DND-41 (cell line): ENCODE results near the gene ARHGAP4.
A peak's percentile ranks its signal among the peaks of the same experiment; 100 is the strongest.

Experiments used
- EZH2 ChIP-seq: IDR thresholded peaks from 3 replicates; pipeline ENCODE4 v1.6.1; 2012; ENCODE audit warnings: borderline replicate concordance, low read depth, mild to moderate bottlenecking, moderate library complexity, low read length, inconsistent platforms; ENCODE audit not compliant: severe bottlenecking
- TF ChIP-seq, protein P1 (sequence below): IDR thresholded peaks from 2 replicates; pipeline ENCODE4 v1.5.1; 2012; ENCODE audit warnings: borderline replicate concordance, low read length, moderate library complexity, mild to moderate bottlenecking; ENCODE audit not compliant: poor library complexity, severe bottlenecking; ENCODE audit errors: extremely low read depth

DNA sequence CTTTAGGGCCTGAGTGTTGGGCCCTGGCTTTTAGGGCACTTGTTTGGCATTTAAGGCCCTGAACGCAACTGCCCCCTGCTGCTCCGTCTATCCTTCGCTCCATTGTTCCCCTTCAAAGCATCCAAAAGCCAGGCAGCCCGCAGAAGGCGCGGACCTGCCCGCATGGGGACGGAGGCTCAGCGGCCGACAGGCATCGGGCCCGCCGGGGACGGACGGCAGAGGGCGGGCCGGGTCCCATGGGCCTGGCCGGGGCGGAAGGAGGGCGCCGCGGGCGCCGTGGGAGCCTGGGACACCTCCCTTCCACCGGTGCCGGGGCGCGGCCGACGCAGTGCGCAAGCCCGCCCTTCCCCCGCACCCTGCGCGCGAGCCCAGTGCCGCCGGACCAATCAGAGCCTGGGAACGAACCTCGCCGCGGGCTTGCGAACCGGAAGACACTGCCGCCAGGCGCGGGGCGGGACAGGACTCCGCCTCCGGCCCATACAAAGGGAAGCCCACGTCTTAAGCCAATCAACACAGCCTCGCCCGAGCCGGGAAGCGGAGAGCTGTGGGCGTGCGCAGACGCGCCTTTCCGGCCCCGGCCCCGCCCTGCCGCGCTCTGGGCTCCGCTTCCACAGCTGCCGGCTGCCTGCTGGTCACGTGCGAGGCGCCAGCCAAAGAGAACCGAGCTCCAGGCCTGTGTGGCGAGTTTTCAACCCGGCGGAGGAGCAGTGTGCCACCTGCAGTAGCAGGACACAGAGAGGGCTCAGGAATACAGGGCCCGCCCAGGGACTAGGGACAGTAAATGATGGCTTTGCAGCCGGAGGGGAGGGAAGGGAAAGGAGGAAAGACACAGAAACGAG lies 2.1 kb upstream of the ARHGAP4 start:
- TF ChIP-seq, protein P1, sequence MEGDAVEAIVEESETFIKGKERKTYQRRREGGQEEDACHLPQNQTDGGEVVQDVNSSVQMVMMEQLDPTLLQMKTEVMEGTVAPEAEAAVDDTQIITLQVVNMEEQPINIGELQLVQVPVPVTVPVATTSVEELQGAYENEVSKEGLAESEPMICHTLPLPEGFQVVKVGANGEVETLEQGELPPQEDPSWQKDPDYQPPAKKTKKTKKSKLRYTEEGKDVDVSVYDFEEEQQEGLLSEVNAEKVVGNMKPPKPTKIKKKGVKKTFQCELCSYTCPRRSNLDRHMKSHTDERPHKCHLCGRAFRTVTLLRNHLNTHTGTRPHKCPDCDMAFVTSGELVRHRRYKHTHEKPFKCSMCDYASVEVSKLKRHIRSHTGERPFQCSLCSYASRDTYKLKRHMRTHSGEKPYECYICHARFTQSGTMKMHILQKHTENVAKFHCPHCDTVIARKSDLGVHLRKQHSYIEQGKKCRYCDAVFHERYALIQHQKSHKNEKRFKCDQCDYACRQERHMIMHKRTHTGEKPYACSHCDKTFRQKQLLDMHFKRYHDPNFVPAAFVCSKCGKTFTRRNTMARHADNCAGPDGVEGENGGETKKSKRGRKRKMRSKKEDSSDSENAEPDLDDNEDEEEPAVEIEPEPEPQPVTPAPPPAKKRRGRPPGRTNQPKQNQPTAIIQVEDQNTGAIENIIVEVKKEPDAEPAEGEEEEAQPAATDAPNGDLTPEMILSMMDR: peak; percentile 24
- TF ChIP-seq EZH2: no peak
